HEK293 (cell line): ENCODE data around the gene WNT1.

Source experiments
- CTCF ChIA-PET: fragments of 350-600 bp; formaldehyde crosslinking; extraction: SDS; loops from one replicate; lab custom pipeline; 2021; ENCODE audit warnings: antibody characterized with exemption; lab: Yijun Ruan, JAX
- POLR2A ChIA-PET: fragments of 300-600 bp; formaldehyde crosslinking; extraction: SDS; loops from one replicate; lab custom pipeline; 2020; ENCODE audit warnings: antibody characterized with exemption, inconsistent platforms; lab: Yijun Ruan, JAX
- H3K27ac ChIP-seq: fragments of 200-500 bp; sonication (Bioruptor generic); 2 replicates; pipeline ENCODE4 v1.5.1; 2014; ENCODE audit warnings: low read depth, low read length, control low read depth, inconsistent platforms; ENCODE audit errors: extremely low read depth
- H3K36me3 ChIP-seq, 2 experiments: fragments of 200-500 bp in 1 of 2; sonication (Bioruptor generic) in 1 of 2; 1 replicate in 1 of 2; 2 replicates in 1 of 2; pipeline ENCODE4 v1.5.1; 2014 to 2017; ENCODE audit warnings: inconsistent platforms in 2 of 2, low read length in 2 of 2; ENCODE audit not compliant: control insufficient read depth in 2 of 2, insufficient read depth in 1 of 2
- H3K4me1 ChIP-seq: fragments of 200-500 bp; sonication (Bioruptor generic); 2 replicates; pipeline ENCODE4 v1.5.1; 2014; ENCODE audit warnings: mild to moderate bottlenecking, low read length, inconsistent platforms; ENCODE audit not compliant: control insufficient read depth, insufficient read depth
- H3K4me3 ChIP-seq: 2 replicates; pipeline ENCODE4 v1.5.1; 2011; ENCODE audit warnings: low read depth, mild to moderate bottlenecking, control low read depth, low read length, moderate library complexity
- H3K9me3 ChIP-seq: fragments of 200-500 bp; sonication (Bioruptor generic); 2 replicates; pipeline ENCODE4 v1.5.1; 2014; ENCODE audit warnings: low read depth, low read length, inconsistent platforms; ENCODE audit not compliant: control insufficient read depth, insufficient read depth
- BCL11B ChIP-seq: fragments of 450-650 bp; formaldehyde crosslinking; IDR thresholded peaks from 2 replicates; pipeline ENCODE4 v1.5.1; 2016; ENCODE audit warnings: low read depth, missing biosample characterization, missing genetic modification characterization
- CTCF ChIP-seq: fragments of 450-650 bp; formaldehyde crosslinking; IDR thresholded peaks from 2 replicates; pipeline ENCODE4 v1.5.1; 2016; ENCODE audit warnings: missing biosample characterization, missing genetic modification characterization
- PRDM1 ChIP-seq: fragments of 450-650 bp; formaldehyde crosslinking; IDR thresholded peaks from 2 replicates; pipeline ENCODE4; 2016; ENCODE audit warnings: missing biosample characterization, missing genetic modification characterization
- SCRT2 ChIP-seq: fragments of 450-650 bp; formaldehyde crosslinking; IDR thresholded peaks from 2 replicates; pipeline ENCODE4 v1.5.1; 2016; ENCODE audit warnings: missing biosample characterization, missing genetic modification characterization
- TCF7L2 ChIP-seq: IDR thresholded peaks from 2 replicates; pipeline ENCODE4 v1.6.1; 2011; ENCODE audit warnings: low read depth, mild to moderate bottlenecking, inconsistent platforms, low read length, moderate library complexity, borderline replicate concordance
- ZBTB48 ChIP-seq: fragments of 450-650 bp; formaldehyde crosslinking; IDR thresholded peaks from 2 replicates; pipeline ENCODE4 v1.5.1; 2016; ENCODE audit warnings: missing biosample characterization, missing genetic modification characterization
- ZBTB8A ChIP-seq: fragments of 450-650 bp; formaldehyde crosslinking; IDR thresholded peaks from 2 replicates; pipeline ENCODE4 v1.5.1; 2016; ENCODE audit warnings: missing biosample characterization, missing genetic modification characterization
- ZFP3 ChIP-seq: fragments of 450-650 bp; formaldehyde crosslinking; IDR thresholded peaks from 2 replicates; pipeline ENCODE4 v1.5.1; 2016; ENCODE audit warnings: low read depth, missing biosample characterization, missing genetic modification characterization
- ZNF132 ChIP-seq: fragments of 450-650 bp; formaldehyde crosslinking; IDR thresholded peaks from 2 replicates; pipeline ENCODE4 v1.5.1; 2017; ENCODE audit warnings: missing biosample characterization, missing genetic modification characterization, borderline replicate concordance
- ZNF157 ChIP-seq: fragments of 450-650 bp; formaldehyde crosslinking; IDR thresholded peaks from 2 replicates; pipeline ENCODE4 v1.5.1; 2016; ENCODE audit warnings: missing biosample characterization, missing genetic modification characterization
- ZNF239 ChIP-seq: fragments of 450-650 bp; formaldehyde crosslinking; IDR thresholded peaks from 2 replicates; pipeline ENCODE4 v1.5.1; 2016; ENCODE audit warnings: missing biosample characterization, missing genetic modification characterization
- ZNF248 ChIP-seq: fragments of 450-650 bp; formaldehyde crosslinking; IDR thresholded peaks from 2 replicates; pipeline ENCODE4 v1.5.1; 2017; ENCODE audit warnings: missing biosample characterization, missing genetic modification characterization
- ZNF398 ChIP-seq: fragments of 450-650 bp; formaldehyde crosslinking; IDR thresholded peaks from 2 replicates; pipeline ENCODE4 v1.5.1; 2017; ENCODE audit warnings: missing biosample characterization, missing genetic modification characterization
- ZNF473 ChIP-seq: fragments of 450-650 bp; formaldehyde crosslinking; IDR thresholded peaks from 2 replicates; pipeline ENCODE4 v1.5.1; 2017; ENCODE audit warnings: missing biosample characterization, missing genetic modification characterization
- ZNF501 ChIP-seq: fragments of 450-650 bp; formaldehyde crosslinking; IDR thresholded peaks from 2 replicates; pipeline ENCODE4 v1.5.1; 2016; ENCODE audit warnings: missing biosample characterization, missing genetic modification characterization
- ZNF791 ChIP-seq: fragments of 450-650 bp; formaldehyde crosslinking; IDR thresholded peaks from 2 replicates; pipeline ENCODE4 v1.5.1; 2016; ENCODE audit warnings: missing biosample characterization, missing genetic modification characterization
- ZNF830 ChIP-seq: fragments of 450-650 bp; IDR thresholded peaks from 2 replicates; pipeline ENCODE4 v1.5.0; 2018; ENCODE audit warnings: missing biosample characterization, missing genetic modification characterization, low read depth, mild to moderate bottlenecking, moderate library complexity
- ZXDB ChIP-seq: fragments of 450-650 bp; formaldehyde crosslinking; IDR thresholded peaks from 2 replicates; pipeline ENCODE4 v1.5.1; 2016; ENCODE audit warnings: missing biosample characterization, missing genetic modification characterization

WNT1 gene

GRCh38 chr12:48969833-48970701 lies 8.1 kb upstream of the WNT1 start:
- H3K9me3 ChIP-seq, result no peaks in the 10 kb centered on the region
- no peaks in the 10 kb centered on the region for H3K36me3 ChIP-seq
- CTCF ChIA-PET, result interaction anchor here (1.5 to 10.8 kb wide), 2 partner anchors 9 to 19 kb away, joined by 4 to 79 read pairs; no protein-coding TSS in a partner anchor
- H3K4me1 ChIP-seq, result peaks cover 9% of the 10 kb centered on the region
- POLR2A ChIA-PET, result interaction anchor here (0.6 to 3.7 kb wide), 2 partner anchors 12 to 60 kb away, joined by 7 to 21 read pairs; partner anchors contain the start of gene ARF3
- H3K4me3 ChIP-seq, result no peak overlapping the region
- TF ChIP-seq ZNF501 (tag by site-specific recombination) (no peak), TCF7L2 (no peak), ZFP3 (tag by site-specific recombination) (peak; percentile 69; the same call in 1 of the 2 replicates), ZNF791 (tag by site-specific recombination) (no peak), BCL11B (tag by site-specific recombination) (no peak), ZXDB (tag by site-specific recombination) (no peak), ZNF830 (tag by site-specific recombination) (no peak), ZNF248 (tag by site-specific recombination) (no peak), ZNF473 (no peak), ZNF157 (no peak), ZBTB8A (tag by site-specific recombination) (peak; percentile 60; the same call in 1 of the 2 replicates), ZNF239 (tag by site-specific recombination) (no peak)
- H3K27ac ChIP-seq, result no peak overlapping the region

GRCh38 chr12:48970702-48971334 lies 7.3 kb upstream of the WNT1 start:
- ChIA-PET POLR2A (interaction anchor here (0.6 to 1.5 kb wide), 5 partner anchors 12 to 160 kb away, joined by 3 to 11 read pairs (median 3); partner anchors contain the start of genes ARF3 and TUBA1B), CTCF (interaction anchor here (0.9 to 10.8 kb wide), 7 partner anchors 10 to 118 kb away, joined by 3 to 79 read pairs (median 4); partner anchors contain the start of gene ARF3)
- no peaks in the 10 kb centered on the region for H3K9me3 ChIP-seq
- peak overlapping the region; percentile 46 for H3K4me3 ChIP-seq
- H3K36me3 ChIP-seq, result no peaks in the 10 kb centered on the region
- TF ChIP-seq ZNF132 (tag by site-specific recombination), result no peak
- TF ChIP-seq PRDM1 (tag by site-specific recombination), result peak; percentile 43; the same call in 1 of the 2 replicates
- peak; percentile 61 for TF ChIP-seq ZNF398 (tag by site-specific recombination)
- TF ChIP-seq ZBTB48, result peak; percentile 84
- H3K4me1 ChIP-seq, result peaks cover 9% of the 10 kb centered on the region
- H3K27ac ChIP-seq, result no peak overlapping the region; the same call in 1 of the 2 replicates

GRCh38 chr12:48972213-48972951 lies 5.7 kb upstream of the WNT1 start:
- no peaks in the 10 kb centered on the region for H3K36me3 ChIP-seq
- no peak overlapping the region for H3K27ac ChIP-seq
- H3K4me3 ChIP-seq, result no peak overlapping the region
- POLR2A ChIA-PET, result interaction anchor here (0.6 to 1.1 kb wide), 2 partner anchors 12 to 15 kb away, joined by 3 to 11 read pairs; partner anchors contain the start of gene ARF3
- peak; percentile 63; the same call in 1 of the 2 replicates for TF ChIP-seq CTCF (tag by site-specific recombination)
- no peak for TF ChIP-seq ZNF398 (tag by site-specific recombination)
- TF ChIP-seq SCRT2 (tag by site-specific recombination), result no peak
- H3K4me1 ChIP-seq, result peaks cover 9% of the 10 kb centered on the region
- CTCF ChIA-PET, result interaction anchor here (0.6 to 1.8 kb wide), 4 partner anchors 16 to 119 kb away, joined by 3 to 10 read pairs (median 4); no protein-coding TSS in a partner anchor
- no peaks in the 10 kb centered on the region for H3K9me3 ChIP-seq
